B cell (primary cell): ENCODE measurements around the gene DBNDD2.

ENCODE experiments used
- CTCF ChIP-seq: fragments of 200-600 bp; IDR thresholded peaks from one replicate; pipeline ENCODE4 v1.8.0; 2022; ENCODE audit warnings: antibody characterized with exemption, mild to moderate bottlenecking
- EZH2 ChIP-seq: IDR thresholded peaks from 2 replicates; pipeline ENCODE4 v1.6.1; 2012; ENCODE audit warnings: borderline replicate concordance, low read depth, mild to moderate bottlenecking, moderate library complexity, low read length; ENCODE audit not compliant: insufficient read depth, poor library complexity, severe bottlenecking

- TF ChIP-seq CTCF (no peak), EZH2 (no peak)
Observed at GRCh38 chr20:45406260-45407066, 1.6 kb upstream of the DBNDD2 start.
